MM.1S (cell line): ENCODE data around the gene MYLK3.

Source experiments
- CTCF ChIP-seq: fragments of 300-600 bp; sonication (generic); IDR thresholded peaks from 2 replicates; pipeline ENCODE4 v1.5.1; 2016; ENCODE audit warnings: antibody characterized with exemption, low read length, mixed read lengths
- EZH2 ChIP-seq: fragments of 300-600 bp; sonication (generic); optimal IDR thresholded peaks from 2 replicates; pipeline ENCODE3; 2017; ENCODE audit warnings: low read depth, mild to moderate bottlenecking, antibody characterized with exemption, low read length, mixed read lengths

GRCh38 chr16:46730126-46730525 is 18.0 kb downstream of the MYLK3 start:
- TF ChIP-seq CTCF (no peak), EZH2 (no peak)
